GM19452 (cell line): ENCODE results near the gene UBE2E1.
"Not testable (repeated sequence)": the region's sequence is repeated elsewhere in the genome, so short reads cannot be mapped to it uniquely, and the experiment has no call there.

Experiments used
- ATAC-seq: cut with Tn5 transposase; IDR thresholded peaks from one replicate; pipeline ENCODE4 v1.9.1; 2021; ENCODE audit not compliant: unreplicated experiment

The UBE2E1 gene

GRCh38 chr3:23877329-23877980 is 71.7 kb downstream of the UBE2E1 start:
- no peak for ATAC-seq

GRCh38 chr3:23879485-23879884 is 73.7 kb downstream of the UBE2E1 start:
- no peak for ATAC-seq

- no peak for ATAC-seq
Observed at GRCh38 chr3:23880703-23881339, 75.1 kb downstream of the UBE2E1 start.

- not testable (repeated sequence) for ATAC-seq
Observed at GRCh38 chr3:23881993-23882392, 76.2 kb downstream of the UBE2E1 start.

GRCh38 chr3:23882487-23882918 is 76.7 kb downstream of the UBE2E1 start:
- no peak for ATAC-seq

GRCh38 chr3:23884481-23884880 is 78.7 kb downstream of the UBE2E1 start:
- no peak for ATAC-seq

GRCh38 chr3:23885210-23885609 is 79.5 kb downstream of the UBE2E1 start:
- no peak for ATAC-seq

GRCh38 chr3:23886311-23886710 is 80.6 kb downstream of the UBE2E1 start:
- ATAC-seq: no peak

GRCh38 chr3:23888617-23889228 is 83.0 kb downstream of the UBE2E1 start:
- no peak for ATAC-seq

GRCh38 chr3:23889386-23889785 is 83.6 kb downstream of the UBE2E1 start:
- ATAC-seq: no peak

- no peak for ATAC-seq
Observed at GRCh38 chr3:23889950-23890349, 84.2 kb downstream of the UBE2E1 start.

GRCh38 chr3:23894254-23895061 is 88.7 kb downstream of the UBE2E1 start:
- no peak for ATAC-seq

- ATAC-seq: no peak
Observed at GRCh38 chr3:23895181-23895580, 89.4 kb downstream of the UBE2E1 start.

GRCh38 chr3:23900744-23901143 is 95.0 kb downstream of the UBE2E1 start:
- ATAC-seq: no peak

- no peak for ATAC-seq
Observed at GRCh38 chr3:23904545-23904944, 98.8 kb downstream of the UBE2E1 start.

GRCh38 chr3:23909341-23909740 is 103.6 kb downstream of the UBE2E1 start:
- ATAC-seq: no peak

GRCh38 chr3:23911397-23911796 is 105.6 kb downstream of the UBE2E1 start:
- ATAC-seq: no peak

- not testable (repeated sequence) for ATAC-seq
Observed at GRCh38 chr3:23912335-23912734, 106.6 kb downstream of the UBE2E1 start.

- ATAC-seq: no peak
Observed at GRCh38 chr3:23913182-23913581, 107.4 kb downstream of the UBE2E1 start.

GRCh38 chr3:23913873-23914743 is 108.4 kb downstream of the UBE2E1 start:
- no peak for ATAC-seq
